ENCODE results near the gene DOCK2. TPM values are rescaled to one million over a fixed set of nuclear protein-coding genes. Genes with fewer than 3 reads are reported as not detected.

Gene DOCK2
- total RNA-seq, 1 experiment from 2014 or later, result 0.26 TPM

GRCh38 chr5:170110403-170111087 is 473.5 kb downstream of the DOCK2 start:
- ChIA-PET CTCF (no interaction called here), POLR2A (ENCODE audit: unreplicated experiment) (no interaction called here)
- no TSS peak for BruUV-seq (replicated peaks)
- Histone ChIP-seq H3K4me3 (ENCODE audit: low read length) (no peak overlapping the region), H4K20me1 (ENCODE audit: low read length) (no peaks in the 10 kb centered on the region), H3K36me3 (ENCODE audit: low read depth, low read length) (no peaks in the 10 kb centered on the region), H3K9me3 (ENCODE audit: low read length) (no peaks in the 10 kb centered on the region), H2AFZ (ENCODE audit: low read length) (no peak overlapping the region), H3K79me2 (ENCODE audit: low read length) (no peaks in the 10 kb centered on the region), H3K27me3 (ENCODE audit: low read length) (no peaks in the 10 kb centered on the region), H3K27ac (ENCODE audit: low read length) (no peak overlapping the region), H3K9me2 (replicated peaks; ENCODE audit: low read length) (no peaks in the 10 kb centered on the region), H3K9ac (ENCODE audit: low read length) (no peak overlapping the region), H3K4me1 (ENCODE audit: insufficient read depth, low read length) (peaks cover 3% of the 10 kb centered on the region; the same call in 1 of the 2 replicates), H3K4me2 (ENCODE audit: low read length) (no peak overlapping the region), H3F3A (ENCODE audit: low read length, unreplicated experiment) (no peaks in the 10 kb centered on the region)
- no peak for TF ChIP-seq EZH2 (IDR thresholded peaks at IDR 0.05; ENCODE audit: low read length, unreplicated experiment)
- no peak for TF ChIP-seq CTCF (conservative IDR thresholded peaks at IDR 0.05; ENCODE audit: low read depth, low read length)
- no peak for TF ChIP-seq EZH2phosphoT487 (IDR thresholded peaks at IDR 0.05; ENCODE audit: borderline replicate concordance, low read length)
- ATAC-seq (no peak), DNase-seq (no peak)
- intact Hi-C loops (cut with micrococcal nuclease), result no loop called here

- Histone ChIP-seq H3K4me1 (ENCODE audit: insufficient read depth, low read length) (peaks cover 3% of the 10 kb centered on the region; the same call in 1 of the 2 replicates), H3K4me3 (ENCODE audit: low read length) (no peak overlapping the region), H3K9ac (ENCODE audit: low read length) (no peak overlapping the region; the same call in 1 of the 2 replicates), H3F3A (ENCODE audit: low read length, unreplicated experiment) (no peaks in the 10 kb centered on the region), H2AFZ (ENCODE audit: low read length) (no peak overlapping the region), H3K27ac (ENCODE audit: low read length) (no peak overlapping the region), H3K27me3 (ENCODE audit: low read length) (no peaks in the 10 kb centered on the region), H3K9me2 (replicated peaks; ENCODE audit: low read length) (no peaks in the 10 kb centered on the region), H3K79me2 (ENCODE audit: low read length) (no peaks in the 10 kb centered on the region), H3K9me3 (ENCODE audit: low read length) (no peaks in the 10 kb centered on the region), H4K20me1 (ENCODE audit: low read length) (no peaks in the 10 kb centered on the region), H3K4me2 (ENCODE audit: low read length) (no peak overlapping the region), H3K36me3 (ENCODE audit: low read depth, low read length) (no peaks in the 10 kb centered on the region)
- intact Hi-C loops (cut with micrococcal nuclease), result no loop called here
- BruUV-seq (replicated peaks), result no TSS peak
- no peak for DNase-seq
- no peak for ATAC-seq
- ChIA-PET POLR2A (ENCODE audit: unreplicated experiment) (no interaction called here), CTCF (no interaction called here)
- TF ChIP-seq EZH2 (IDR thresholded peaks at IDR 0.05; ENCODE audit: low read length, unreplicated experiment) (no peak), EZH2phosphoT487 (IDR thresholded peaks at IDR 0.05; ENCODE audit: borderline replicate concordance, low read length) (no peak), CTCF (conservative IDR thresholded peaks at IDR 0.05; ENCODE audit: low read depth, low read length) (no peak)
Observed at GRCh38 chr5:170111088-170111785, 474.2 kb downstream of the DOCK2 start.

Data from PC-3 (cell line).